SK-N-SH (cell line): Measurements from ENCODE around the gene GNAT1.

Source experiments
- CTCF ChIP-seq: fragments of 200-600 bp; sonication (generic); IDR thresholded peaks from 2 replicates; pipeline ENCODE4 v1.6.1; 2017; ENCODE audit warnings: antibody characterized with exemption, mild to moderate bottlenecking, moderate library complexity
- JUND ChIP-seq: IDR thresholded peaks from 2 replicates; pipeline ENCODE4 v1.4.0; 2012
- RCOR1 ChIP-seq: fragments of 150-350 bp; IDR thresholded peaks from 2 replicates; pipeline ENCODE4 v1.6.1; 2017; ENCODE audit warnings: antibody characterized with exemption, low read length
- ZBTB33 ChIP-seq: IDR thresholded peaks from 2 replicates; pipeline ENCODE4 v1.4.0; 2012; ENCODE audit warnings: low read depth, borderline replicate concordance

- no peak for TF ChIP-seq CTCF
- TF ChIP-seq ZBTB33 = no peak
- no peak for TF ChIP-seq JUND
- no peak for TF ChIP-seq RCOR1
These were observed 7.7 kb upstream of the GNAT1 start for GRCh38 chr3:50183755-50184154.
